ENCODE results near the gene ICAM2. TPM values are rescaled to one million over a fixed set of nuclear protein-coding genes. Genes with fewer than 3 reads are reported as not detected.

Gene ICAM2
- total RNA-seq, 1 donor from 2014 or later: 70.5 TPM

DNA sequence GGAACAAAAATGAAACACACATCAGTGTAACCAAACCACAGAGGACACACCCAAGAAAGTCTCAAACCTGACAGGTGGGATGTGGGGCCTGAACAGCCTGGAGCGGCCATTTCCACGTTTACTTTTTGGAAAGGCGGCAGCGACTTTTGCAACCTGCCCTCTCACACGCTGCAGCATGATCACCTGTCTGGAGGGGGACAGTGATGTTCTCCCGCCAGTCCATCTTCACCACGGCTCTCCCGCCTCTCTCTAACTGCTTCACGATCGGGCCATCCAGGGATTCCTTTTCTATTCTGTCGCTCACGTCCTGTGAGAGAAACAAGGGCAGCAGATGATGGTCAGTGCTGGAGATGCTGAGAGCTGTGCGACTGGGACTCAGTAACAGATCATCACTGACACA lies 24.7 kb upstream of the ICAM2 start:
- no peak for DNase-seq
- TF ChIP-seq, protein P1, sequence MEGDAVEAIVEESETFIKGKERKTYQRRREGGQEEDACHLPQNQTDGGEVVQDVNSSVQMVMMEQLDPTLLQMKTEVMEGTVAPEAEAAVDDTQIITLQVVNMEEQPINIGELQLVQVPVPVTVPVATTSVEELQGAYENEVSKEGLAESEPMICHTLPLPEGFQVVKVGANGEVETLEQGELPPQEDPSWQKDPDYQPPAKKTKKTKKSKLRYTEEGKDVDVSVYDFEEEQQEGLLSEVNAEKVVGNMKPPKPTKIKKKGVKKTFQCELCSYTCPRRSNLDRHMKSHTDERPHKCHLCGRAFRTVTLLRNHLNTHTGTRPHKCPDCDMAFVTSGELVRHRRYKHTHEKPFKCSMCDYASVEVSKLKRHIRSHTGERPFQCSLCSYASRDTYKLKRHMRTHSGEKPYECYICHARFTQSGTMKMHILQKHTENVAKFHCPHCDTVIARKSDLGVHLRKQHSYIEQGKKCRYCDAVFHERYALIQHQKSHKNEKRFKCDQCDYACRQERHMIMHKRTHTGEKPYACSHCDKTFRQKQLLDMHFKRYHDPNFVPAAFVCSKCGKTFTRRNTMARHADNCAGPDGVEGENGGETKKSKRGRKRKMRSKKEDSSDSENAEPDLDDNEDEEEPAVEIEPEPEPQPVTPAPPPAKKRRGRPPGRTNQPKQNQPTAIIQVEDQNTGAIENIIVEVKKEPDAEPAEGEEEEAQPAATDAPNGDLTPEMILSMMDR (IDR thresholded peaks at IDR 0.05): no peak
- no peak overlapping the region for H3K27ac ChIP-seq
- H3K9me3 ChIP-seq: no peaks in the 10 kb centered on the region
- intact Hi-C loops (cut with DNase I): no loop called here
- H3K4me1 ChIP-seq: no peaks in the 10 kb centered on the region
- no peak for ATAC-seq
- H3K4me3 ChIP-seq: no peak overlapping the region
- no peaks in the 10 kb centered on the region for H3K27me3 ChIP-seq
- peaks cover 94% of the 10 kb centered on the region for H3K36me3 ChIP-seq

DNA sequence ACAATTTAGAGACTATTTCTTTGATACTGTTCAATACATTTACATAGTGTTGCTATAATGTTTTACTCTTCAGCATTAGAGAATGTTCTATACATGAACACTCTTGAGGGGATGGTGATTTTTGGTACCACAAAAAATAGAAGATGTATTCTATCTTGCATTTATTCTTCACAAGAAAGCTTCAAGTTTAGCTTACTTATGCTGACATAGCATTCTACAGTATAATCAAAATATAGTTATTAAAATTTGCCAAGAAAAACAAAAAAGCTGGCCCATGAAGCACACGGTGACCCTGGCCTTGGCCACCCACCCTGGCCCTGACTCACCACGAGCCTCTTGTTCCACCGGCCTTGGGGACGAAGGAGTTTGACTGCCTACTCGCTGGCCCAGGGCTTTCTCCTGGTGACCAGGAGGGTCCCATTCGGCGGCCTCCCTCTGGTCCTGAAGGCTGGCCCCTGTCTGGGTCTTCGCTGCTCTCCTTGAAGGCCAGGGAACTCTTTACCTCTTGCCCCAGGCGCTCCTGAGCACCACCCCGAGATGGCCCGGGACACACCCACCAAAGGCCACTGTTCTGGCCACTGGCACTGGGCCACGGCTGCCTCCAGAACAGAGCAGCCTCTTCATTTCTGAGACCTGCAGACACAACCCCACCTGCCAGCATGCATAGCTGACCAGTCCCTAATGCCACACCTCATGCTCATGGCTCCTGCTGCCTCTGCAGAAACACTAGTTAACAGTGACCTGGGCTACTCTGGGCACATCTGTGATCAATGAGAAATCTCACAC lies 22.5 kb upstream of the ICAM2 start:
- Histone ChIP-seq H3K27me3 (no peaks in the 10 kb centered on the region), H3K36me3 (peaks cover 90% of the 10 kb centered on the region), H3K9me3 (no peaks in the 10 kb centered on the region), H3K4me1 (no peaks in the 10 kb centered on the region), H3K27ac (no peak overlapping the region), H3K4me3 (no peak overlapping the region)
- intact Hi-C loops (cut with DNase I): no loop called here
- ATAC-seq (no peak), DNase-seq (peak; percentile 12)
- TF ChIP-seq, protein P1 (IDR thresholded peaks at IDR 0.05): no peak

DNA sequence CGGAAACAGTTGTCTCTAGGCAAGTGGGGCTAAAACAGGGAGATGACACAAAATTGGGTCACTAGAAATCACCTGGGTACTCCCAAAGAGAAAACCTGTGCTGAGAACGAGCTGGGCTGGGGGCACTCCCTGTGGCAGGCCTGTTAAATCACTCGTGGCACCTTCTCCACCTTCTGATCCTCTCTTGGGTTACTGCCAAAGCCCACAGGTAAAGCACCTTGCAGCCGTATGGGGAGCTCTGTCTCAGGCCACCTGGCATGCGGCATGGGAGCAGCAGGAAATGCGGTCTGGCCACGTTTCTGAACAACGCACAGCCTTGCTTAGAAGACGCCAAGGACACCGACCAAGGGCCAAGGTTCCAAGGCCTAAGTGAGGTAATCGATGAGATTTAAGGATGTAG lies 21.5 kb upstream of the ICAM2 start:
- intact Hi-C loops (cut with DNase I): no loop called here

DNA sequence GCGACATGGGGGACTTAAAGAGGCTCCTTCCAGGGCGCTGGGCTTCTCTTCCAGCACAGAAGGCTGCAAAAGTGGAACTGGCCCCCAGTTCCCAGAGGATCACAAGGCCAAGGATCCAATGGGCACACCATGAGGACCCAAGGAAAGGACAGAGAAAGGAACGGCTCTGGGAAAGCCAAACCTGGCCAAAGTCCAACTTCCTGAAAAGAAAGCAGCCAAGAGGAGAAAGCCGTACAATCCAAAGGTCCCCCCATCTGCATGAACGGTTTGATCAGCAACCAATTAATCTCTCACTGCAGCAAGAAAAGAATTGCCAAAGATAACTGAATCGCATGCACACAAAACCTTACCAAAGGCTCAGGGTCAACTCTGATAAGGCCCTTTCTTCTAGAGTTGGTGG lies 19.8 kb upstream of the ICAM2 start:
- Histone ChIP-seq H3K4me1 (no peaks in the 10 kb centered on the region), H3K36me3 (peaks cover 66% of the 10 kb centered on the region), H3K9me3 (no peaks in the 10 kb centered on the region), H3K4me3 (no peak overlapping the region), H3K27me3 (no peaks in the 10 kb centered on the region), H3K27ac (no peak overlapping the region)
- TF ChIP-seq, protein P1 (IDR thresholded peaks at IDR 0.05): no peak
- DNase-seq (no peak), ATAC-seq (no peak)
- intact Hi-C loops (cut with DNase I): no loop called here

More for the DNA sequence above, 21.5 kb upstream of the ICAM2 start:
- ATAC-seq: no peak
- Histone ChIP-seq H3K4me1 (no peaks in the 10 kb centered on the region), H3K27ac (no peak overlapping the region), H3K4me3 (no peak overlapping the region), H3K9me3 (no peaks in the 10 kb centered on the region), H3K27me3 (no peaks in the 10 kb centered on the region), H3K36me3 (peaks cover 83% of the 10 kb centered on the region)
- TF ChIP-seq, protein P1 (IDR thresholded peaks at IDR 0.05): no peak
- peak; percentile 48 for DNase-seq

DNA sequence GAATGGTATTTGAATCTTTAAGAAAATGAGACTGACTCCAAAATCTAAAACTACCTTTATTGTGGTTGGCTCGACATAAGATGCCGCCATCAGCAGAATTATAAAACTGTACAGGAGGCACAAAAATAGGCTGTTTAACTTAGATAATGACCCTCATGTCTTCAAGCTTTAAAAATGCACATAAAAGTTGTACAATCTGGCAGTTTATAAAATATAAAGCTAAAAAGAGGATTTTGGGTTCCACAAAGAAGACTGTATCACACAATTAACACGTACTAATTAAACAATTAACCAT lies 18.6 kb upstream of the ICAM2 start:
- intact Hi-C loops (cut with DNase I): loop anchor here (10.0 kb wide), 1 partner anchor 246 kb away; no protein-coding TSS in a partner anchor
- Histone ChIP-seq H3K4me1 (no peaks in the 10 kb centered on the region), H3K9me3 (no peaks in the 10 kb centered on the region), H3K27ac (no peak overlapping the region), H3K36me3 (peaks cover 54% of the 10 kb centered on the region), H3K27me3 (no peaks in the 10 kb centered on the region), H3K4me3 (no peak overlapping the region)
- no peak for ATAC-seq
- DNase-seq: no peak
- TF ChIP-seq, protein P1 (IDR thresholded peaks at IDR 0.05): no peak

All from upper lobe of right lung (tissue), 1 donor.